Inflammatory macrophage treated with lipopolysaccharide for 1 hour (primary cell): ENCODE data around the gene TMEM116.
A peak's percentile ranks its signal among the peaks of the same experiment; 100 is the strongest.
"Not testable (repeated sequence)": the region's sequence is repeated elsewhere in the genome, so short reads cannot be mapped to it uniquely, and the experiment has no call there.

Experiments used
- DNase-seq, 2 donors: peaks; one replicate each; pipeline ENCODE4 v3.0.0-alpha.2; 2020 to 2022

TMEM116 gene

GRCh38 chr12:112012775-112013600, at the start of gene TMEM116, which contains the start of gene ERP29:
TMEM116 (minus strand) TSS chr12:112013165; CDS start chr12:112005270, 7,895 bp downstream.
ERP29 (plus strand) TSS chr12:112013426; CDS start chr12:112013466, 40 bp downstream.
- peak; percentile 95 to 100 for DNase-seq

DNA sequence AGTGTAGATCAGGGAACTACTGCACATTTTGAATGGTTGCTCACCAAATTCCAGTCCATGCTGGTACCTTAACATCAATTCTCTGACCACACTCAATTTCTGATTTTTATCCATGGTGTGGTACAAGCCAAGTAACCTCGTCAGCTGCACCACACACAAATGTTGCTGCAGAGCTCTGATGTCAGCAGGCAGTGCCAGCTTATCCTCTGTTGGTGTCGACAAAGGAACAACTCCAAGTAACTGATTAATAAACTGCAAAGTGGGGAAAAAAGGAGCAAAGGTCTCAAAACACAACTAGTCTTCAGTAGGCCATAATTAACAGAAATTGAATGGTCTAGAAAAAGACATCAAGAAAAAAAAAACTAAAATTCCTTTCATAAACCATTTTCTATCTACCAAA, 48.2 kb upstream of the TMEM116 start:
- no peak for DNase-seq

DNA sequence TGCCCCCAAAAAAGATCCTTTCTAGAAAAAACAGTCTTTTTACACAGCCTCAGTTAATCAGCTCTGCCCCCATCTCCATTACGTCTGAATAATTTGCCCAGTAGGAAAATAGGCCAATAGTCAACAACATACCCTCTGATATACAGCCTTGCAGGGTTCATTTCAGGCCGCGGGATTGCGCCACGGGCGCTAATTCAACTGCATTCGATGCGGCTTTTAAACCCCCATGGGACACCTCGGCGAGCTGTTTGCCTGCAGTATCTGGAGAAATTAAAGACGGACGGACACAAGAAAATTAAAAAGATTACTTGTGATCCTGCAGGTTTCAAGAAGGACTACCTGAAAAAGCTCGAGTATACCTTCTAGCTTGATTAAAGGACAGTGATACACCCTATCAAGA, 36.4 kb upstream of the TMEM116 start:
- no peak for DNase-seq

- DNase-seq: no peak
Measured at GRCh38 chr12:112046003-112046402, 33.0 kb upstream of the TMEM116 start.

- not testable (repeated sequence) for DNase-seq
Measured at GRCh38 chr12:112036614-112037013, 23.6 kb upstream of the TMEM116 start.

DNA sequence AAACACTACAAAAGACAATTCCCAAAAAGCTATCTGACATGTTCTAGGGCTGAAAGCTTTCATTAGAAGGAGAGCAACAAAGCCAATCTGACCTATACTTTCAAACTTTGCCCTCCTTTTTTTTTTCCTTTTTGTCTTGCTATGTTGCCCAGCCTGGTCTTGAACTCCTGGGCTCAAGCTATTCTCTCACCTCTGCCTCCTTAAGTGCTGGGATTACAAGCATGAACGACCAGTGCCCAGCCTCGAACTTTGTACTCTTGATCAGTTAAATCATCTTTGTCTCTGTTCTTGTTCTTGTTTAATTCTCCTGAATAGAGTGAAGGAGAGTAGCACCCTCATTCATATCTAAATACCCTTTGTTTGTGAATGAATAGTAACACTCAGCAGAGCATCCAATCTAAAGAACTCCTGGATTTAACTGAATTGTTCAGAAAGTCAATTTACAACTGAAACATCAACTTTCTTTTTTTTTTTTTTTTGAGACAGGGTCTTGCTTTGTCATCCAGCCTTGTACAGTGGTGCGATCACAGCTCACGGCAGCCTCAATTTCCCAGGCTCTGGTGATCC, 22.3 kb upstream of the TMEM116 start:
- no peak for DNase-seq

- no peak for DNase-seq
Measured at GRCh38 chr12:112032292-112032691, 19.3 kb upstream of the TMEM116 start.

GRCh38 chr12:112031472-112031871, 18.5 kb upstream of the TMEM116 start:
- DNase-seq: no peak

- DNase-seq: peak; percentile 33 to 57
Measured at GRCh38 chr12:112029301-112029700, 16.3 kb upstream of the TMEM116 start.

- no peak for DNase-seq
Measured at GRCh38 chr12:112025808-112026375, 12.9 kb upstream of the TMEM116 start.

DNA sequence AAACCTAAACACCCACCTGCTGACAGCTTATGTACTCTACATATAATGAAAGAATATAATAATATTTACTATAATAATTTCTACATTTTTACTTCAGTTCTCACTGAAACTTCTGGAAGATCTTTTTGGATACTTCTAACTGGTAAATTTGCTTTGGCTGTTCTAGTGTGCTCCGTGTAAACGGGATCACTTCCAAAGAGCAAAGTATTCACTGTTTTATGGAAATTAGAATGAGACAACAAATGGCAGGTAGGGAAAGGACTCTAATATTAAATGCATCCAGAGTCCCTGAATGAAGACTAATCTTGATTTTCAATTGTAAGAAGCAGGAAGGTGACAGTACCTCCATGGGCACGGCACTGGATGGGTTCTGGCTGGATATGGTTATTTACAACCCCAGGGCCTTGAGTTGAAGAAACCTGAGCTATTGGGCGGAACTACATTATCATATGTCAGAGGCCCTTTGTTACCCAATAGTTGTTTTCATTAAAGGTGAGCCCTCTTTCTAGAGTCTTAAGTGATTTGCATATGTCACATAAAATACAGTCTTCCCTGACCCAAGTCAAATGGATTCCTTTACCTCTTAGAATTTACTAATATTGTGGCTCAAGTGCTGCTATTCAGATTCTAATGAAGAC, 10.9 kb upstream of the TMEM116 start:
- no peak for DNase-seq

GRCh38 chr12:112022241-112023016, 9.5 kb upstream of the TMEM116 start:
- no peak for DNase-seq

DNA sequence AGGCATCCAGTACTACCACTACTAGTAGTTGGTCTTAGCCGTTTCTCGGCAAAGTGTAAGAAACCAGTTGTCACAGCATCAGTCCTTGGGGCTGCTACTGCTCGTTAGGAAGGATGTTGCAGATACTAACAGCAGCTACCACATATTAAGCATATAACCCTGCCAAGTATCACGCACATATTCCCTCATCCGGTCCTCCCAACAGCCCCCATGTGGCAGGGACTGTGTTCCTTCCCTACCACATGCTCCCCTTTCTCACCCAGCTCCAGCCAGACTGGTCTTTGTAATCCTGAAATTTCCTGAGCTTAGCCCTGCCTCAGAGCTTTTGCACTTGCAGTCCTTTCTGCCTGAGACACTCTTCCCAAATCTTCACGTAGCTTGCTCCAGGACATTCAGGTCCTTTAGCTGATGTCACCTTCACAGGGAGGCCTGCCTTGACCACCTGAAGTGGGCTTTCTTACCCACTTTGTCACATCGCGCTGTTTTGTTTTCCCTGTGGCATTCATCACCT, 8.0 kb upstream of the TMEM116 start:
- DNase-seq: no peak

DNA sequence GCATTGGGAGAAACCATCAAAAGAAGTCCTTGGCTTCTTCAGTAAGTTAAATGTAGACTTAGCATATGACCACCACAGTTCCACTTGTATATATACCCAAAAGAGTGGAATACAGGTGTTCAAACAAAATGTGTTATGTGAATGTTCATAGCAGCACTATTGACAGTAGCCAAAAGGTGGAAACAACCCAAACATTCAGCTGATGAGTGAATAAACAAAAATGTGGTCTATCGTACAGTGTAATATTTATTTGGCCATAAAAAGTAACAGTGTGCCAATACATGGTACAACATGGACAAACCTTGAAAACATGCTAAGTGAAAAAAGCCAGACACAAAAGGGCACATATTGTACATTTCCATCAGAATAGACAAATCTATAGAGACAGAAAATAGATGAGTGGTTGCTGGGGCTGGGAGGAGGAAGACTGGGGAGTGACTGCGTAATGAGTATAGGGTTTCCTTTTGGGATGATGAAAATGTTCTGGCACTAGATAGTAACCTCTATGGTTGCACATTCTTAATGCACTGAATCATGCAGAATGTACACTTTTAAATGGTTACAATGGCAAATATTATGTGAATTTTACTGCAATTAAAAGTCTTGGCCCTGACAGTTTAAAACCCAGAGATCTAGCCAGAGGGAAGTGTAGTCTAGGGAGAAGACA, 5.7 kb upstream of the TMEM116 start:
- DNase-seq: no peak

GRCh38 chr12:112017041-112017440, 4.1 kb upstream of the TMEM116 start:
- DNase-seq: no peak

DNA sequence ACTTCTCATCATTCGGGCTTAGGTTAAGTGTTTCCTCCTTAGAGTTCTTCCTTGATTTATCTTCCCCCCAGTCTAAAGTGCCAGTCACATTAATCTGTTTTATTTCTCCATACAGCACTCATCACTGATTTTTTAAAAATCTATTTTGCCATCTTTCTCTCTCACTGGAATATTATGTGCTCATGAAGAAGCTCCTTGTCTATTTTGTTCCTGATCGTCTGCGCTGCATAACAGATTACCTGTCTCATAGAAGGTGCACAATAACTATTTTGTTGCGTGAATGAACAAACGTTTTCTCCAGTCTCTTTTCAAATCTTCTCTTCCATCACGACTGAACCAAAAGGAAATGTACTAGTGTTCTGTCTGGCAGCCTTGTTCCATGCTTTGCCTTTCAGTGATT, 3.0 kb upstream of the TMEM116 start:
- DNase-seq: no peak

DNA sequence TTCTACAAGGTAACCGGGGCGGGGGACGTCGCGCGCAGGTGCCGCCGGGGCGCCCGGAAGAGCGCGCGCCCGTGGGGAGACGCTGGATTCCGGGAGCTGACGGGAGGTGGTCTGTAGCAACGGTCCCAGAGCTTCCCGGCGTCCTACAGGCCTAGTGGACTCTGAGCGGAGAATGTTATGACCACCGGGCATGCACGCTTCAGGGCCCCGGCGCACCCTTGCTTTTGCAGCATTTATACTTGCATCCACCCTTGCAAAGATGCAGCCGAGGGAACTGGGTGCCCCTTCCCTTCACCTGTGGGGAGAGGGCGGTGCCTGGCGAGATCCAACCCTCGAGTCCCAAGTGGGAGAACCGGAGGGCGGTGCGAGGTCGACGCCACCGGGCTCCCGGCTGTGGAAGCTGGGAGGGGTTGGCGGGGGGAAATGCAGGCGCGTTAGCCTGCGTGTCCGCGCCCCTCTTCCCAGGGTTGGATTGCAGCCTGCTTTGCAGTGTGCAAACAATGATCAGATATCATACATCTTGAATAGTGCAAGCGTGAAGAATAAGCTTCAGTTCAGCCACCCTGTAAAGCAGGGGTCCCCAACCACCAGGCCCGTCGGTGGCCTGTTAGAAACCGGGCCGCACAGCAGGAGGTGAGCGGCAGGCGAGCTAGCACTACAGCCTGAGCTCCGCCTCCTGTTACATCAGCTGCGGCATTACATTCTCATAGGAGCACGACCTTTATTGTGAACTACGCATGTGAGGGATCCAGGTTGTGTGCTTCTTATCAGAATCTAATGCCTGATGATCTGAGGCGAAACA, 837 bp upstream of the TMEM116 start:
- peak; percentile 43 to 44 for DNase-seq

- DNase-seq: no peak
Measured at GRCh38 chr12:112011685-112012084, 1.3 kb downstream of the TMEM116 start.

- DNase-seq: no peak
Measured at GRCh38 chr12:112010415-112011344, 2.3 kb downstream of the TMEM116 start.

- DNase-seq: not testable (repeated sequence)
Measured at GRCh38 chr12:112009596-112009995, 3.4 kb downstream of the TMEM116 start.
